IMR-90 (cell line): ENCODE results near the gene TBCC. TPM values are rescaled to one million over a fixed set of nuclear protein-coding genes. Genes with fewer than 3 reads are reported as not detected.

Experiments used
- ATAC-seq: fragments of 200-7000 bp; cut with Tn5 transposase; 2 replicates; pipeline ENCODE4 v1.9.1; 2020; ENCODE audit warnings: low read depth, mild to moderate bottlenecking, moderate library complexity
- BruUV-seq: library from RNA; stranded (reverse); fragments of 400-500 nt; replicated peaks from 2 replicates; lab custom pipeline; 2021; lab: Mats Ljungman, UMichigan
- CTCF ChIA-PET: fragments of 300-600 bp; formaldehyde crosslinking; extraction: SDS; loops from one replicate; lab custom pipeline; 2021; ENCODE audit warnings: antibody characterized with exemption; lab: Yijun Ruan, JAX
- POLR2A ChIA-PET: fragments of 300-600 bp; sonication (Branson Sonifier 250); formaldehyde crosslinking; loops from one replicate; lab custom pipeline; 2022; ENCODE audit warnings: antibody characterized with exemption; ENCODE audit not compliant: unreplicated experiment; lab: Charles Lee
- DNase-seq: peaks from one replicate; pipeline ENCODE4 v3.0.0; 2013
- H2AFZ ChIP-seq: replicated peaks from 2 replicates; pipeline ENCODE3; 2013; ENCODE audit warnings: low read length, mild to moderate bottlenecking; ENCODE audit not compliant: poor library complexity
- H2AK5ac ChIP-seq: 2 replicates; pipeline ENCODE4 v1.6.1; 2013; ENCODE audit warnings: low read depth, low read length, inconsistent platforms
- H2AK9ac ChIP-seq: replicated peaks from 2 replicates; pipeline ENCODE3; 2013; ENCODE audit warnings: mild to moderate bottlenecking, low read depth, low read length, moderate library complexity; ENCODE audit not compliant: poor library complexity
- H2BK120ac ChIP-seq: 2 replicates; pipeline ENCODE4 v1.6.1; 2013; ENCODE audit warnings: low read depth, low read length, inconsistent platforms
- H2BK15ac ChIP-seq: 3 replicates; pipeline ENCODE4 v1.6.1; 2013; ENCODE audit warnings: low read depth, low read length, inconsistent platforms
- H2BK20ac ChIP-seq: 2 replicates; pipeline ENCODE4 v1.6.1; 2013; ENCODE audit warnings: low read depth, mild to moderate bottlenecking, inconsistent platforms, low read length, moderate library complexity
- H2BK5ac ChIP-seq: 2 replicates; pipeline ENCODE4 v1.6.1; 2013; ENCODE audit warnings: mild to moderate bottlenecking, low read depth, low read length, inconsistent platforms; ENCODE audit not compliant: poor library complexity, severe bottlenecking
- H3K14ac ChIP-seq: replicated peaks from 2 replicates; pipeline ENCODE4 v1.6.1; 2013; ENCODE audit warnings: low read depth, low read length, inconsistent platforms
- H3K18ac ChIP-seq: 2 replicates; pipeline ENCODE4 v1.6.1; 2013; ENCODE audit warnings: low read depth, low read length, control low read depth
- H3K23ac ChIP-seq: 2 replicates; pipeline ENCODE4 v1.6.1; 2013; ENCODE audit warnings: low read depth, low read length, inconsistent platforms
- H3K27ac ChIP-seq: 2 replicates; pipeline ENCODE4 v1.5.1; 2013; ENCODE audit warnings: mild to moderate bottlenecking, control low read depth, low read length; ENCODE audit not compliant: insufficient read depth
- H3K27me3 ChIP-seq: 2 replicates; pipeline ENCODE4 v1.6.1; 2013; ENCODE audit warnings: low read length; ENCODE audit not compliant: control insufficient read depth, insufficient read depth
- H3K36me3 ChIP-seq: 2 replicates; pipeline ENCODE4 v1.6.1; 2013; ENCODE audit warnings: low read length, mixed read lengths; ENCODE audit not compliant: control insufficient read depth, insufficient read depth
- H3K4ac ChIP-seq: 2 replicates; pipeline ENCODE4 v1.6.1; 2013; ENCODE audit warnings: low read depth, low read length, inconsistent platforms
- H3K4me1 ChIP-seq: 2 replicates; pipeline ENCODE4 v1.6.1; 2013; ENCODE audit warnings: low read length, mixed read lengths; ENCODE audit not compliant: control insufficient read depth, insufficient read depth
- H3K4me2 ChIP-seq: 2 replicates; pipeline ENCODE4 v1.6.1; 2013; ENCODE audit warnings: low read depth, mild to moderate bottlenecking, control low read depth, low read length, moderate library complexity
- H3K4me3 ChIP-seq: 2 replicates; pipeline ENCODE4 v1.5.1; 2013; ENCODE audit warnings: low read depth, mild to moderate bottlenecking, control low read depth, low read length, moderate library complexity; ENCODE audit not compliant: insufficient read depth
- H3K56ac ChIP-seq: 2 replicates; pipeline ENCODE4 v1.6.1; 2013; ENCODE audit warnings: low read length, inconsistent platforms; ENCODE audit not compliant: insufficient read depth; ENCODE audit errors: extremely low read depth
- H3K79me1 ChIP-seq, 2 experiments: 2 replicates each; pipeline ENCODE4 v1.6.1; 2013; ENCODE audit warnings: low read length in 2 of 2, inconsistent platforms in 1 of 2, low read depth in 1 of 2
- H3K9ac ChIP-seq: 2 replicates; pipeline ENCODE4 v1.6.1; 2013; ENCODE audit warnings: low read depth, low read length, control low read depth
- H3K9me1 ChIP-seq: 2 replicates; pipeline ENCODE4 v1.6.1; 2013; ENCODE audit warnings: low read length, inconsistent platforms; ENCODE audit not compliant: insufficient read depth
- H3K9me3 ChIP-seq: 2 replicates; pipeline ENCODE4 v1.6.1; 2013; ENCODE audit warnings: low read length; ENCODE audit not compliant: control insufficient read depth, insufficient read depth
- H4K20me1 ChIP-seq: 2 replicates; pipeline ENCODE4 v1.6.1; 2013; ENCODE audit warnings: low read length, inconsistent platforms; ENCODE audit not compliant: insufficient read depth
- H4K5ac ChIP-seq: 2 replicates; pipeline ENCODE4 v1.6.1; 2013; ENCODE audit warnings: mild to moderate bottlenecking, low read depth, low read length, control low read depth
- H4K8ac ChIP-seq, 2 experiments: 2 replicates each; pipeline ENCODE4 v1.6.1; 2013; ENCODE audit warnings: low read depth in 2 of 2, low read length in 2 of 2, control low read depth in 1 of 2, inconsistent platforms in 1 of 2
- H4K91ac ChIP-seq: 2 replicates; pipeline ENCODE4 v1.6.1; 2013; ENCODE audit warnings: low read depth, low read length, inconsistent platforms; ENCODE audit not compliant: insufficient read depth
- CEBPB ChIP-seq: IDR thresholded peaks from 2 replicates; pipeline ENCODE4 v1.6.1; 2012; ENCODE audit warnings: low read depth, low read length, improper control_type of control experiment
- MAZ ChIP-seq: IDR thresholded peaks from 2 replicates; pipeline ENCODE4 v1.6.1; 2012; ENCODE audit warnings: low read depth, mild to moderate bottlenecking, low read length, improper control_type of control experiment, moderate library complexity, borderline replicate concordance
- POLR2A ChIP-seq: IDR thresholded peaks from 2 replicates; pipeline ENCODE4 v1.6.1; 2012; ENCODE audit warnings: mild to moderate bottlenecking, low read depth, low read length
- RCOR1 ChIP-seq: IDR thresholded peaks from 2 replicates; pipeline ENCODE4 v1.6.1; 2012; ENCODE audit warnings: mild to moderate bottlenecking, low read length, improper control_type of control experiment; ENCODE audit not compliant: insufficient replicate concordance
- SMC3 ChIP-seq: fragments of 150-350 bp; IDR thresholded peaks from 2 replicates; pipeline ENCODE4 v1.6.1; 2016; ENCODE audit warnings: low read depth, mild to moderate bottlenecking, antibody characterized with exemption, low read length, moderate library complexity
- WGBS, 2 experiments: methylation state at CpG; one replicate each; pipeline versions ENCODE4 v1.1.5 to v1.1.7; 2013; ENCODE audit warnings: missing lambda C conversion rate in 2 of 2; ENCODE audit not compliant: insufficient read length in 1 of 2; ENCODE audit errors: extremely low coverage in 2 of 2; 5-methylcytosine and 5-hydroxymethylcytosine counted together
- dilution Hi-C: fragments of 300-500 bp; cut with HindIII; formaldehyde crosslinking; loops from one replicate; pipeline ENCODE4 v1.14.3; 2018; ENCODE audit warnings: low sequenced_read_pairs; ENCODE audit not compliant: unreplicated experiment
- in situ Hi-C: fragments of 300-500 bp; cut with MboI; formaldehyde crosslinking; loops from 3 replicates; pipeline ENCODE4 v1.14.3; 2019; ENCODE audit warnings: low sequenced_read_pairs, inconsistent platforms, mixed read lengths
- intact Hi-C: fragments of 100-400 bp; cut with micrococcal nuclease; formaldehyde crosslinking; loops from 2 replicates; pipeline ENCODE4 v1.10.0; 2022
- polyA plus RNA-seq, 3 experiments: library from polyadenylated mRNA; depleted of rRNA; stranded (reverse); fragments of >200 nt; gene quantifications; 2 replicates each; pipeline ENCODE4 v1.2.3, GENCODE V29; 2012; ENCODE audit warnings: low replicate concordance in 1 of 3
- total RNA-seq: library from RNA; depleted of rRNA; stranded (reverse); fragments of >200 nt; gene quantifications from 2 replicates; pipeline ENCODE4 v1.2.3, GENCODE V29; 2012

Gene TBCC
- total and polyA plus RNA-seq, 2 of the 4 experiments (the other 2 are of a cell fraction), result 23.0 to 32.6 TPM

- Histone ChIP-seq H2AK9ac (no peak overlapping the region), H3K4me1 (peaks cover 5% of the 10 kb centered on the region), H3K9ac (no peak overlapping the region), H3K79me1 (no peaks in the 10 kb centered on the region), H3K27me3 (no peaks in the 10 kb centered on the region), H3K18ac (no peak overlapping the region), H2BK15ac (no peak overlapping the region), H2AK5ac (no peak overlapping the region), H3K4me3 (no peak overlapping the region), H3K23ac (no peak overlapping the region), H4K8ac (no peak overlapping the region), H2BK20ac (no peak overlapping the region), H2AFZ (no peak overlapping the region), H3K14ac (no peak overlapping the region), H3K4me2 (no peak overlapping the region), H2BK5ac (no peak overlapping the region), H2BK120ac (no peak overlapping the region), H3K36me3 (peaks cover 1% of the 10 kb centered on the region; the same call in 1 of the 2 replicates), H3K56ac (no peak overlapping the region), H4K5ac (no peak overlapping the region), H4K91ac (no peak overlapping the region), H3K27ac (no peak overlapping the region), H3K4ac (no peak overlapping the region), H3K9me3 (no peaks in the 10 kb centered on the region), H4K20me1 (no peaks in the 10 kb centered on the region), H3K9me1 (peaks cover 14% of the 10 kb centered on the region)
- dilution Hi-C loops (no loop called here), intact Hi-C loops (no loop called here), in situ Hi-C loops (no loop called here)
- no TSS peak for BruUV-seq
- WGBS, 2 experiments, result 92% methylated on average over 2 of the region's 4 CpGs; no CpG with 5 or more reads in 1 of the 2 experiments
- no peak for ATAC-seq
- ChIA-PET CTCF (no interaction called here), POLR2A (no interaction called here)
- DNase-seq, result no peak
- no peak for TF ChIP-seq RCOR1
- TF ChIP-seq MAZ, result no peak
- TF ChIP-seq CEBPB, result no peak
- TF ChIP-seq POLR2A, result no peak
- no peak for TF ChIP-seq SMC3
Observed at GRCh38 chr6:42704937-42705374, 40.9 kb downstream of the TBCC start.
